Transverse colon (tissue), 4 donors: ENCODE results near the gene VSTM4. TPM values are rescaled to one million over a fixed set of nuclear protein-coding genes. Genes with fewer than 3 reads are reported as not detected.

Source experiments
- DNase-seq: peaks from one replicate; pipeline ENCODE4 v3.0.0-alpha.2; 2019
- H3K27ac ChIP-seq, 4 donors: fragments of 200-600 bp; sonication (generic); 2 replicates each; pipeline ENCODE4 v1.5.1; 2016 to 2018; ENCODE audit warnings: inconsistent platforms in 4 of 4
- H3K27me3 ChIP-seq: fragments of 200-600 bp; sonication (generic); 2 replicates; pipeline ENCODE4 v1.5.1; 2017; ENCODE audit warnings: inconsistent platforms
- H3K36me3 ChIP-seq, 4 donors: fragments of 200-600 bp; sonication (generic); 2 replicates each; pipeline ENCODE4 v1.5.1; 2017 to 2019; ENCODE audit warnings: inconsistent platforms in 4 of 4
- H3K4me1 ChIP-seq, 4 donors: fragments of 200-600 bp; sonication (generic); 2 replicates each; pipeline ENCODE4 v1.5.1; 2017 to 2020; ENCODE audit warnings: inconsistent platforms in 4 of 4
- H3K4me3 ChIP-seq, 4 donors: fragments of 200-600 bp; sonication (generic); 1 replicate in 1 of 4; 2 replicates in 3 of 4; pipeline versions ENCODE4 v1.5.1 to v1.6.1; 2017 to 2019; ENCODE audit warnings: inconsistent platforms in 4 of 4
- H3K9me3 ChIP-seq, 2 donors: fragments of 200-600 bp; sonication (generic); 2 replicates each; pipeline ENCODE4 v1.5.1; 2017 to 2019; ENCODE audit warnings: inconsistent platforms in 2 of 2
- EP300 ChIP-seq: sonication (generic); formaldehyde crosslinking; IDR thresholded peaks from one replicate; pipeline ENCODE4 v1.6.1; 2017; ENCODE audit warnings: antibody characterized with exemption, low read depth
- POLR2A ChIP-seq: fragments of 450-650 bp; IDR thresholded peaks from one replicate; pipeline ENCODE4 v1.6.1; 2016; ENCODE audit warnings: antibody characterized with exemption, mild to moderate bottlenecking, moderate library complexity
- POLR2AphosphoS5 ChIP-seq, 3 donors: sonication (generic); formaldehyde crosslinking; IDR thresholded peaks; one replicate each; pipeline ENCODE4 v1.6.1; 2016; ENCODE audit warnings: antibody characterized with exemption in 3 of 3
- WGBS, 2 donors: methylation state at CpG; one replicate each; pipeline ENCODE4 v1.1.5; 2018; ENCODE audit warnings: low coverage in 1 of 2; 5-methylcytosine and 5-hydroxymethylcytosine counted together
- in situ Hi-C, 4 donors: fragments of 200-750 bp; cut with MboI; loops; one replicate each; pipeline versions ENCODE4 v1.15.0 to v1.15.1; 2017; ENCODE audit warnings: low sequenced_read_pairs in 3 of 4, low pct_ligation_motif_present in 1 of 4, low pct_unique_long_range_greater_than_20kb in 1 of 4
- intact Hi-C: fragments of 100-400 bp; cut with DNase I; formaldehyde crosslinking; loops from one replicate; pipeline ENCODE4 v1.15.1; 2023; ENCODE audit warnings: low total_unique reads
- small RNA-seq, 4 donors: library from RNA; depleted of rRNA; stranded (forward); fragments of <200 nt; gene quantifications; one replicate each; pipeline ENCODE3, GENCODE V24; 2016
- total RNA-seq, 4 donors: library from RNA; depleted of rRNA; stranded (reverse); fragments of >200 nt; gene quantifications; one replicate each; pipeline ENCODE4 v1.1.0, GENCODE V29; 2016
- TF ChIP-seq, protein P1 (sequence below), 5 experiments: fragments of 200-600 bp in 3 of 5; fragments of 450-650 bp in 2 of 5; sonication (generic) in 3 of 5; IDR thresholded peaks; 1 replicate in 2 of 5; 2 replicates in 3 of 5; pipeline ENCODE4 v1.5.1; 2016 to 2017; ENCODE audit warnings: antibody characterized with exemption in 5 of 5, inconsistent platforms in 3 of 5, mild to moderate bottlenecking in 2 of 5, moderate library complexity in 1 of 5

The VSTM4 gene
- total RNA-seq, 4 donors from 2014 or later: 2.2 to 6.0 (median 3.9) TPM

DNA sequence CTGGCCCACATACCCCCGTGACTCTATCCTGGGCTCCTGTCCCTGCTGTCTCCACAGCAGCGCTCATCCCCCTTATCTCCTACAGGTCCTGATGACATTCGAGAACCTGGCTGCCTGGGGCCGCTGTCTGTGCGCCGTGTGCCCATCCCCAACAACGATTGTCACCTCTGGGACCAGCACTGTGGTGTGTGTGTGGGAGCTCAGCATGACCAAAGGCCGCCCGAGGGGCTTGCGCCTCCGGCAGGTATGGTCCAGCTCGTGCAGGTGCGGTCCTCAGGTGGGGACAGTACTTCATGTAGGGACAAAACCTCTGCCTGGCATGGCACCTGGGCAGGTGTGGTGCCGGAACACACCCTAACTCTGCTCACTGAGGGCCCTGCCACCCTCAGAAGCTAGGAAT lies 145.3 kb downstream of the VSTM4 start:
- no peaks in the 10 kb centered on the region for H3K27me3 ChIP-seq
- in situ Hi-C loops: no loop called here
- no peaks in the 10 kb centered on the region for H3K36me3 ChIP-seq
- H3K4me3 ChIP-seq: no peak overlapping the region
- TF ChIP-seq POLR2AphosphoS5 (IDR thresholded peaks at IDR 0.05) (no peak), POLR2A (no peak), EP300 (no peak)
- TF ChIP-seq, protein P1, sequence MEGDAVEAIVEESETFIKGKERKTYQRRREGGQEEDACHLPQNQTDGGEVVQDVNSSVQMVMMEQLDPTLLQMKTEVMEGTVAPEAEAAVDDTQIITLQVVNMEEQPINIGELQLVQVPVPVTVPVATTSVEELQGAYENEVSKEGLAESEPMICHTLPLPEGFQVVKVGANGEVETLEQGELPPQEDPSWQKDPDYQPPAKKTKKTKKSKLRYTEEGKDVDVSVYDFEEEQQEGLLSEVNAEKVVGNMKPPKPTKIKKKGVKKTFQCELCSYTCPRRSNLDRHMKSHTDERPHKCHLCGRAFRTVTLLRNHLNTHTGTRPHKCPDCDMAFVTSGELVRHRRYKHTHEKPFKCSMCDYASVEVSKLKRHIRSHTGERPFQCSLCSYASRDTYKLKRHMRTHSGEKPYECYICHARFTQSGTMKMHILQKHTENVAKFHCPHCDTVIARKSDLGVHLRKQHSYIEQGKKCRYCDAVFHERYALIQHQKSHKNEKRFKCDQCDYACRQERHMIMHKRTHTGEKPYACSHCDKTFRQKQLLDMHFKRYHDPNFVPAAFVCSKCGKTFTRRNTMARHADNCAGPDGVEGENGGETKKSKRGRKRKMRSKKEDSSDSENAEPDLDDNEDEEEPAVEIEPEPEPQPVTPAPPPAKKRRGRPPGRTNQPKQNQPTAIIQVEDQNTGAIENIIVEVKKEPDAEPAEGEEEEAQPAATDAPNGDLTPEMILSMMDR (IDR thresholded peaks at IDR 0.05): no peak
- no peaks in the 10 kb centered on the region for H3K9me3 ChIP-seq
- DNase-seq: no peak
- H3K27ac ChIP-seq: no peak overlapping the region
- intact Hi-C loops: no loop called here
- 95% methylated on average over 14 of the region's 14 CpGs; no CpG with 5 or more reads in 1 of the 2 donors for WGBS, 2 donors
- H3K4me1 ChIP-seq: no peaks in the 10 kb centered on the region

DNA sequence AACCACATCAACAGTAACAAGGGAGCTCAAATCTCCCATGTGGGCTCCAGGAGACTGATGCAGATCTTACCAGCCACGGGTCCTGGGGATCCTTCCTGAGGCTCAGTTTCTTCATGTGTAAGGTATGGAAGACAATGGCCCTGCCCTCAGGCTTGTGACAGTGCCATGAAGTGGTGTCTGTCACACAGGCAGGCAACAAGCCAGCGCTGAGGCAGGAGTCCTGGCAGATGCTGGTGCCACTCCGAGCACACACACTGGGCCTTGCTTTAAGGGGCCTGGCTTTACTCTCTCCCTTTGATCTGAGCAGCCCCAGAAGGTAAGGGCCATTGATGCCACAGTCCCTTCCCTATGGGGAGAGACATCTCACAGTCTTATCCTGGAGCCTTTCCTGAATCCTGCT lies 147.3 kb downstream of the VSTM4 start:
- WGBS, 2 donors: 100% methylated on average over 2 of the region's 3 CpGs; no CpG with 5 or more reads in 1 of the 2 donors
- TF ChIP-seq, protein P1 (IDR thresholded peaks at IDR 0.05): no peak
- H3K36me3 ChIP-seq: no peaks in the 10 kb centered on the region
- no peaks in the 10 kb centered on the region for H3K9me3 ChIP-seq
- no peaks in the 10 kb centered on the region for H3K27me3 ChIP-seq
- H3K4me1 ChIP-seq: no peaks in the 10 kb centered on the region
- no peak for DNase-seq
- H3K27ac ChIP-seq: no peak overlapping the region
- H3K4me3 ChIP-seq: no peak overlapping the region
- in situ Hi-C loops (no loop called here), intact Hi-C loops (no loop called here)

DNA sequence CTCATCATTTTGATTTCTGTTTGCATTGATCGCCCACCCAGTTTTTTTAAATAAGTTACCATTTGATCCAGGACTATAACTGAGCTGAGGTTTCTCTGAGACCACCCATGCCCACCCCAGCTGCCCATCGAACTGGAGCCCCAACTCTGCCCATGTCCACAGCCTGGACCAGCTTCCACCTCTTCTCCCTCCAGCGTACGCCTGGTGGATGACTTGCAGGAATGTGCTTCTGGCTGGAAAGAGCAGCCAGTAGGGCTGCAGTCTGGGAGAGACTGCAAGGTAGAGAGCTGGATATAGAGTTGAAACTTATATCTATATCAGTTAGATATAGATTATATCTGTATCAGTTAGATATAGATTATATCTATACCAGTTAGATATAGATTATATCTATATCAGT lies 149.9 kb downstream of the VSTM4 start:
- no peak for DNase-seq
- TF ChIP-seq POLR2AphosphoS5 (IDR thresholded peaks at IDR 0.05) (no peak), EP300 (no peak), POLR2A (no peak)
- TF ChIP-seq, protein P1 (IDR thresholded peaks at IDR 0.05): no peak
- intact Hi-C loops: no loop called here
- Histone ChIP-seq H3K36me3 (no peaks in the 10 kb centered on the region), H3K4me3 (no peak overlapping the region), H3K27ac (no peak overlapping the region), H3K4me1 (no peaks in the 10 kb centered on the region), H3K27me3 (no peaks in the 10 kb centered on the region), H3K9me3 (no peaks in the 10 kb centered on the region)
- 87 to 90% methylated on average over 4 of the region's 4 CpGs for WGBS, 2 donors
- in situ Hi-C loops: no loop called here

Small RNAs within 50 kb of the gene (small RNA-seq; reads per million reads assigned to genes)
- 0 reads per million in 4 donors for gene MIR4294

Other genes starting within 250 kb of the VSTM4 start
- not detected for gene LRRC18, start 175.7 kb downstream of the VSTM4 start, total RNA-seq
- not detected for gene FAM170B, start 18.5 kb upstream of the VSTM4 start, total RNA-seq
- 10 to 100 TPM in 2 of 4 donors, 1 to 10 TPM in 1, under 1 TPM in 1; 0.80 to 18.4 (median 7.4) TPM for gene TMEM273, start 72.9 kb upstream of the VSTM4 start, total RNA-seq
- gene C10orf71, start 183.6 kb upstream of the VSTM4 start, total RNA-seq: under 1 TPM in 1 of 4 donors, not detected in 3; under 0.01 TPM